ENCODE data around the gene DOCK3.

GRCh38 chr3:51408813-51409212, 734.1 kb downstream of the DOCK3 start:
- TF ChIP-seq CTCF (IDR thresholded peaks at IDR 0.05 in 8 of 11, conservative IDR thresholded peaks at IDR 0.05 in 3 of 11) (no peak), POLR2AphosphoS5 (IDR thresholded peaks at IDR 0.05) (no peak)

Data from spleen (tissue), 7 donors.